Stimulated activated CD4-positive, alpha-beta T cell treated with anti-CD3 and anti-CD28 coated beads, TNF-alpha, amount 100 ng/mL, for 1 hour (primary cell): ENCODE results near the gene SEMA4D.

ENCODE experiments used
- DNase-seq, 3 donors: peaks; one replicate each; pipeline ENCODE4 v3.0.0-alpha.2; 2020; ENCODE audit warnings: low read depth in 3 of 3, low spot score in 1 of 3

The SEMA4D gene

GRCh38 chr9:89529243-89530035 is 31.5 kb upstream of the SEMA4D start:
- no peak for DNase-seq

- no peak for DNase-seq
Observed at GRCh38 chr9:89528540-89528939, 30.6 kb upstream of the SEMA4D start.

- no peak for DNase-seq
Observed at GRCh38 chr9:89528131-89528530, 30.2 kb upstream of the SEMA4D start.

GRCh38 chr9:89527084-89527483 is 29.2 kb upstream of the SEMA4D start:
- no peak for DNase-seq

- no peak for DNase-seq
Observed at GRCh38 chr9:89526667-89527066, 28.8 kb upstream of the SEMA4D start.

GRCh38 chr9:89525446-89526374 is 27.8 kb upstream of the SEMA4D start:
- DNase-seq, result no peak

GRCh38 chr9:89524963-89525362 is 27.1 kb upstream of the SEMA4D start:
- DNase-seq, result no peak

GRCh38 chr9:89523948-89524347 is 26.0 kb upstream of the SEMA4D start:
- DNase-seq, result no peak

- no peak for DNase-seq
Observed at GRCh38 chr9:89522959-89523285, 25.0 kb upstream of the SEMA4D start.

GRCh38 chr9:89522261-89522958 is 24.5 kb upstream of the SEMA4D start:
- DNase-seq, result peak in 2 of 3 donors; percentile 50 to 62

- no peak for DNase-seq
Observed at GRCh38 chr9:89519366-89519805, 21.5 kb upstream of the SEMA4D start.

- no peak for DNase-seq
Observed at GRCh38 chr9:89518466-89519365, 20.8 kb upstream of the SEMA4D start.

GRCh38 chr9:89515416-89515815 is 17.5 kb upstream of the SEMA4D start:
- no peak for DNase-seq

GRCh38 chr9:89514956-89515355 is 17.0 kb upstream of the SEMA4D start:
- DNase-seq, result no peak

GRCh38 chr9:89514337-89514736 is 16.4 kb upstream of the SEMA4D start:
- DNase-seq, result no peak

- DNase-seq, result no peak
Observed at GRCh38 chr9:89513837-89514236, 15.9 kb upstream of the SEMA4D start.

GRCh38 chr9:89512382-89512781 is 14.5 kb upstream of the SEMA4D start:
- no peak for DNase-seq

GRCh38 chr9:89508951-89509615 is 11.2 kb upstream of the SEMA4D start:
- no peak for DNase-seq

GRCh38 chr9:89505911-89506310 is 8.0 kb upstream of the SEMA4D start:
- DNase-seq, result no peak

- no peak for DNase-seq
Observed at GRCh38 chr9:89505048-89505447, 7.1 kb upstream of the SEMA4D start.
